G401.6 (cell line): ENCODE measurements around the gene STAT5A.
"Not testable (repeated sequence)": the region's sequence is repeated elsewhere in the genome, so short reads cannot be mapped to it uniquely, and the experiment has no call there.

ENCODE experiments used
- FAIRE-seq: peaks from 2 replicates; lab custom pipeline; 2012; peaks lifted over from hg19 to GRCh38; lab: Jason Lieb, UNC

STAT5A gene

GRCh38 chr17:42285346-42286050 lies 2.8 kb upstream of the STAT5A start:
- FAIRE-seq: no peak

GRCh38 chr17:42286411-42287221 lies 1.7 kb upstream of the STAT5A start:
- FAIRE-seq: no peak

GRCh38 chr17:42287305-42287976 lies 857 bp upstream of the STAT5A start:
- FAIRE-seq: no peak

- no peak for FAIRE-seq
Observed at GRCh38 chr17:42288803-42289610, 709 bp downstream of the STAT5A start.

GRCh38 chr17:42289611-42290181 lies 1.4 kb downstream of the STAT5A start:
- FAIRE-seq: no peak

- FAIRE-seq: no peak
Observed at GRCh38 chr17:42290577-42290976, 2.3 kb downstream of the STAT5A start.

GRCh38 chr17:42291129-42291528 lies 2.8 kb downstream of the STAT5A start:
- FAIRE-seq: no peak

GRCh38 chr17:42294469-42295398 lies 6.4 kb downstream of the STAT5A start:
- no peak for FAIRE-seq

- no peak for FAIRE-seq
Observed at GRCh38 chr17:42296012-42296411, 7.7 kb downstream of the STAT5A start.

GRCh38 chr17:42297775-42298174 lies 9.5 kb downstream of the STAT5A start:
- FAIRE-seq: not testable (repeated sequence)

- FAIRE-seq: not testable (repeated sequence)
Observed at GRCh38 chr17:42299361-42299760, 11.1 kb downstream of the STAT5A start.

GRCh38 chr17:42299913-42300312 lies 11.6 kb downstream of the STAT5A start:
- FAIRE-seq: not testable (repeated sequence)

- no peak for FAIRE-seq
Observed at GRCh38 chr17:42301022-42301421, 12.7 kb downstream of the STAT5A start.

GRCh38 chr17:42303694-42304093 lies 15.4 kb downstream of the STAT5A start:
- FAIRE-seq: no peak

GRCh38 chr17:42304187-42305030 lies 16.1 kb downstream of the STAT5A start:
- FAIRE-seq: no peak

- not testable (repeated sequence) for FAIRE-seq
Observed at GRCh38 chr17:42305031-42305330, 16.7 kb downstream of the STAT5A start.

- FAIRE-seq: no peak
Observed at GRCh38 chr17:42305543-42306384, 17.5 kb downstream of the STAT5A start.

- no peak for FAIRE-seq
Observed at GRCh38 chr17:42306385-42306667, 18.0 kb downstream of the STAT5A start.

- no peak for FAIRE-seq
Observed at GRCh38 chr17:42307362-42307927, 19.1 kb downstream of the STAT5A start.
